ENCODE results near the gene SNN.

DNA sequence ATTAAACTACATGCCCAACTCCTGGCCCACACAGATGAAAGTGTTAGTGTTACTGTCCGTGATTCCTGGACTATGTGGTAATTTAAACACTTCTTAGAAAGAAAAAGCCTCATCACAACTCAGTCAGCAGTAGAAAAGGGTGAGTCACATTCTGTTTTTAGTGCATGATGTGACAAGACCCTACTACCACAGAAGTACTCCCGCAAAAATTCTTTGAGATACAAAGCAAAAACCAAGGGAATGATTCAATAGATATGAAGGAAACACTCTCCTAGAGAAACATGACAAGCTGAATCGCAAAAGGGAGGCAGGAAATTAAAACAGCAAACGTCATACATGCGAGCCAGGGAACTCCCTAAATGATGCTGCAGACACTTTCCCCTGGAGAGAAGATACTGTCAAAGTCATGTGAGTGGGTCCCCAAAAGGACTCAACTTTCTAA, 14.4 kb downstream of the SNN start:
- TF ChIP-seq, protein P1, sequence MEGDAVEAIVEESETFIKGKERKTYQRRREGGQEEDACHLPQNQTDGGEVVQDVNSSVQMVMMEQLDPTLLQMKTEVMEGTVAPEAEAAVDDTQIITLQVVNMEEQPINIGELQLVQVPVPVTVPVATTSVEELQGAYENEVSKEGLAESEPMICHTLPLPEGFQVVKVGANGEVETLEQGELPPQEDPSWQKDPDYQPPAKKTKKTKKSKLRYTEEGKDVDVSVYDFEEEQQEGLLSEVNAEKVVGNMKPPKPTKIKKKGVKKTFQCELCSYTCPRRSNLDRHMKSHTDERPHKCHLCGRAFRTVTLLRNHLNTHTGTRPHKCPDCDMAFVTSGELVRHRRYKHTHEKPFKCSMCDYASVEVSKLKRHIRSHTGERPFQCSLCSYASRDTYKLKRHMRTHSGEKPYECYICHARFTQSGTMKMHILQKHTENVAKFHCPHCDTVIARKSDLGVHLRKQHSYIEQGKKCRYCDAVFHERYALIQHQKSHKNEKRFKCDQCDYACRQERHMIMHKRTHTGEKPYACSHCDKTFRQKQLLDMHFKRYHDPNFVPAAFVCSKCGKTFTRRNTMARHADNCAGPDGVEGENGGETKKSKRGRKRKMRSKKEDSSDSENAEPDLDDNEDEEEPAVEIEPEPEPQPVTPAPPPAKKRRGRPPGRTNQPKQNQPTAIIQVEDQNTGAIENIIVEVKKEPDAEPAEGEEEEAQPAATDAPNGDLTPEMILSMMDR (IDR thresholded peaks at IDR 0.05) = no peak
- TF ChIP-seq POLR2A (IDR thresholded peaks at IDR 0.05) = no peak
